Measurements from ENCODE around the gene PEDS1.
"Not testable (repeated sequence)": the region's sequence is repeated elsewhere in the genome, so short reads cannot be mapped to it uniquely, and the experiment has no call there.

The PEDS1 gene

DNA sequence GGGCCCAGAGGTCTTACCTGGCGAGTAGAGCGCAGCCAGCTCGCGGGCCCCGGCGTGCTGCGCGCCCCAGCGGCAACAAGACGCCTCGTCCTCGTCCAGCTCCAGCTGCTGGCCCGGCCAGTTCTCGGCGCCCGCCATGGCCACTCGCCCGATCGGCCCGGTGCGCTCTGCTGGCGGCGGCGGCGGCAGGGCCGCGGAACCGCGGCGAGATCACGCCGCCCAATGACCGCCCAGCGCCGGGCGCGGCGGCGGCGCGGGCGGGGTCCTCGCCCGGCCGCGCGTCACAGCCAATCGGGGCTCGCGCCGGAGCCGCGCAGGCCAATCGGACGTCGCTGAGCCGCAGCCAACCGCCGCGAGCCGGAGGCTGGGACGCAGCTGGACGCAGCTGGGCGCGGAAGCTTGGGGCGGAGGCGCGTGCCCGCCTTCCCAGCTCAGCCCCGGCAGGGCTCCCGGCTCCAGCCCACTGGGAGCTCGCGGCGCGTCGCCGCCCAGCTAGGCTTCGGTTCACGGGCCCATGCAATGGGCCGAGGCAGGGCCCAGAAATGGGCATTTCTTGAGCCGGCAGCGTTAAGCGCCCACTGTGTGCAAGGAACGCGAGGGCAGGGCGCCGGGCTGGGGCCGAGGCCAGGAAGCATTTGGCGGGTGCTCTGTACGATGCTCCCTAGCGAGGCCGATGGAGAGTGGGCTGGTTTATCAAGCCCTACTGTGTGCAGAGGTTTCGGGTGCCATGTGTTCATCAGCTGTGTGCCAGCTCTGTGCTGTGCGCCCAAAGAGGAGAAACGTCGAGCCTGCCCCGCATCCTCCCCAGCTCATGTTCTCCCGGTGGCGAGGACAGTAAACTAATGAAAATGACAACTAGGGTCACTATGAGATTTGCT, at the start of gene PEDS1:
TSS of gene PEDS1 (minus strand) at position 224 of the 878 bp plus-strand sequence. CDS start at position 138, 86 bp downstream.
- peak; percentile 80 for DNase-seq

- no peak for DNase-seq
These were observed 49.2 kb upstream of the PEDS1 start for GRCh38 chr20:50202677-50203076.

GRCh38 chr20:50201710-50202109, 48.2 kb upstream of the PEDS1 start:
- DNase-seq = not testable (repeated sequence)

- no peak for DNase-seq
These were observed 47.1 kb upstream of the PEDS1 start for GRCh38 chr20:50200482-50201104.

DNA sequence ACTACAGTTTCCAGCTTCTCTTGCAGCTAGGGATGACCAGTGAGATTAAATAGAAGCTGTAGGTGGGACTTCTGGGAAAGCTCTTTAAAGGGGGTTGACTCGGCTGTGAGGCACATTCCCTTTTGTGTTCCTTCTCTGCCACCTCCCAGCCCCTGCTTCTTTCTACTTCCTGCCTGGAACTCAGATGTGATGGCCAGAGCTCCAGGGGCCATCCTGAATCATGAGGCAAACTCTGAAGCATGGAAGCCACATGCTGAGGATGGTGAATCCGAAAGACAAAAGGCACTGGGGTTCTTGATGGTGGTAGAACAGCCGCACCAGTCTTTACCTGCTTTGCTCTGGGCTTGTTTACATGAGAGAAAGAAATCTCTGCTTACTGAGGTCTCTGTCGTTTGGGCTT, 46.2 kb upstream of the PEDS1 start:
- no peak for DNase-seq

DNA sequence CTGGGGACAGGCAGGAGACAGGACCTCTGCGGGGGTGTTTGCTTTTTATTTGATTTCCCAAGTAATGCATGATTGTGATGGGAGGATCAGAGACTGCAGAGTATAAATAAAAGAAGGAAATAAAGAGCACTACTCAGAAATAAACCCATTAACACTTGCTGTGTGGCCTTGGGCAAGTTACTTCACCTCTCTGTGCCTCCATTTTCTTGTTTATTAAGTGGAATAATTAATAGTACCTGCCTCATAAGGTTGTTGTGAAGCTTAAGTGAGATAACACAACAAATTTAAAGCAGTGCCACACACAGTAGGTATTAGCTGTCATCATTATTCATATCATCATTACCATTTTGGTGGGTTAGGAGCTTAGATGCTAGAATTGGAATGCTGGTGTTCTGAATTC, 45.2 kb upstream of the PEDS1 start:
- no peak for DNase-seq

- no peak for DNase-seq
These were observed 44.7 kb upstream of the PEDS1 start for GRCh38 chr20:50198180-50198666.

DNA sequence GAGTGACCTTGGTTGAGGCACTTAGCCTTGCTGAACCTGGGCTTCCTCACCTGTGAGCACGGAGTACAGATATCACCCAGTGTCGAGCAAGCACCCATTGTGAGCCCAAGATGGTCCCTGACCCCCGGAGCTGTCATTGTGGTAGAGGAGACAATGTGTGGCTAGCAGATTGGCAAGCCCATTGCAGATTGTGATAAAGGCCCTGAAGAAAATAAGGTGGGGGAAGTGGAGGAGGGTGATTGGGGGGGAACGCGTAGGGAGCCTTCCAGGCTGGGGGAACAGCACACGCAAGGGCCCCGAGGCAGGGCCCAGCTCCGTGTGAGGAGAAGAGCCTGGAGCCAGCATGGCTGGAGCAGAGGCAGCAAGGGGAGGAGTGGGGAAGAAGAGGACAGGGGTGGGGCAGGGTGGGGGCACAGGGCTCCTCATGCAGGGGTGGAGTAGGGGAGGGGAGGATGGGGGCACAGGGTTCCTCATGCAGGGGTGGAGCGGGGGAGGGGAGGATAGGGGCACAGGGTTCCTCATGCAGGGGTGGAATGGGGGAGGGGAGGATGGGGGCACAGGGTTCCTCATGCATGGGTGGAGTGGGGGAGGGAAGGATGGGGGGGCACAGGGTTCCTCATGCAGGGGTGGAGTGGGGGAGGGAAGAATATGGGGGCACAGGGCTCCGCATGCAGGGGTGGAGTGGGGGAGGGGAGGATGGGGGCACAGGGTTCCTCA, 44.1 kb upstream of the PEDS1 start:
- no peak for DNase-seq

DNA sequence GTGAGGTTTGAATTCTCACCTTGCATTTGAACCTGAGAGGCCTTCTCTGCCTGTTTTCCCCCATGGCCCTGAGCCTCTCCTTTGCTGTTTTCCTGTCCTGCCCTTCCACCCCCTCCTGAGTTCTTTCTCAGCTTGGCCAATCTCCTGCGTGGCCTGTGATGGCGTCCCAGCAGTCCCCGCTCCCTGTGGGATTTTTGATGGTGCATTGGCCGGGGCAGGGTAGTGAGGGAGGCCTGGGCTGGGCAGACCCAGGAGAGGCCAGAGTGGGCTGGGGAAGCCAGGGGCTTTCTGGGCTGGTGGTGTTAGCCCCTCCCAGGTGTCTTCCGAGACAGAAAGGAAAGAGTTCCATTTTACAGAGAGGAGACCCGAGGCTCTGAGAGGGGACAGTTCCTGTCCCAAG, 43.4 kb upstream of the PEDS1 start:
- no peak for DNase-seq

- DNase-seq = no peak
These were observed 42.7 kb upstream of the PEDS1 start for GRCh38 chr20:50196248-50196647.

GRCh38 chr20:50195524-50196120, 42.1 kb upstream of the PEDS1 start:
- no peak for DNase-seq

DNA sequence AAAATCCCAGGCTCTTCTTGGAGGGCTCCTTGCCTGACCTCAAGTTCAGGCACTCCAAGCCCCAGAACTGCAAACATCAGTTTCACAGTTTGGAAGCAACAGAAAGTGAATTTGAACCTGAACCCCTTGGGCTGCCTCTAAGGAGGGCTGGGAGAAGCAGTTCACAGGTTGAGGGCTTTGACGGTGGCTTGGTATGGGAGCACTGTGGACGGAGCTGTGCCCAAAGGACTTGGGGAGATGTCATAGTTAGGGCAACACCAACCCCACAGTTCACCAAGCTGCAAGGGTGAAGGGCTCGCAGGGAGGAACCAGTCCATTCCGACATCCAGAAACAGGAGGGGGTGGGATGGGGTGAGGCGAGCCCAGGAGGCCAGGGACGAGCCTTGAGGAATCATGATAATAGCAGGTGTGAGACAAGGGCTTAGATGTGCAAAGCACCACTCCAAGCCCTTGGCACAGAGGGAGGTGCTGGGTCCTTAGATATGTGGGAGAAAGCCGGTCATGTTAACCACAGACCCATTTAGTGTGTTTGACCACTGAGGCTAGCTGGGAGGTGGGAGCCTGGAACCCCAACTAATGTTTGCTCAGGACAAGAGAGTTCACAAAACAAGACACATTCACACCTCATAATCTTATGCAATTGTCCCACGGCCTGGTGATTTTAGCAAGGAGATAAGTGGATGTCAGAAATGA, 41.5 kb upstream of the PEDS1 start:
- no peak for DNase-seq

DNA sequence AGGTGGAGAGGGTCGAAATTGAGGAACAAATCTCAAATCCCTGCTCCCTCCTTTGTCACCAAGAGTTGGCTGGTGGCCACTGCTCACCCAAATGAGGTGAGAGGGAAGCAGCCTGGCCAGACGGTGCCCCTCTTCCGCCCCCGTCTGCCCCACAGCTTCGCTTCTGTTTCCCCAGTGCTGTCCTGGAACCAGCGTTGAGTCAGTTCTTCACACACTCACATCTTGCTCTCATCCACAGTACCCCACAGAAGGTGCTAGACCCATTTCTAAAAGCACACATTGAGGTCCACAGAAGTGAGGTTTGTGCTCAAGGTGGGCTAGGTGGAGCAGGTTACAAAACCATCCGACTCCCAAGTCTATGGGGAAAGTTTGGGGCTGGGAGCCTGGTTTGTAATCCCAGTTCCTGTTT, 40.9 kb upstream of the PEDS1 start:
- no peak for DNase-seq

DNA sequence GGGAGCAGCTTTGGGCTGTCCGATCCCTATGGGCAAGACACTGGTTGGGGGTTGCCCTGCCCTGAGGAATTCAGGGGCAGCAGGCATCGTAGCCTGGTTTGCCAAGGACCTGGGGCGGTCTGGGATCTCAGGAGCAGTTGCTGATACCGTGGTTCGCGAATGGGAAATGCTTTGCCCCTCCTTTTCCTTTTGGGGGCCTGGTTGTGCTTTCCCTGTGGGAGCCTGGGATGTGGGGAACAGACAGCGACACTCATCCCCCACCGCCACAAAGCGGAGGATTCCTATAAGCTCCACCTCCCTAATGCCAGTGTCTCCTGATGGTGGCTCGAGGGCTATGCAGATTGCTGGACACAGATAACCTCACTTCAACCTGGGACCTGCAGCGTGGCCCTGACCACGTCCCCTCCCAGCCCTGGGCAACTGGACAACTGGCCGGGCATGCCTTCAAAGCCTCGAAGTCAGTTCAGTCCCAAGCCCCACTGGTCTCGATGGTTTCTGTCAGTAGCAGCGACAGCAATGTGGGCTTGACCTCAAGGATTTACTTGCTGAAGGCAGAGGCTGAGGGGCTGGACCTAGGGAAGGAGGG, 40.4 kb upstream of the PEDS1 start:
- no peak for DNase-seq

GRCh38 chr20:50193199-50193835, 39.8 kb upstream of the PEDS1 start:
- no peak for DNase-seq

DNA sequence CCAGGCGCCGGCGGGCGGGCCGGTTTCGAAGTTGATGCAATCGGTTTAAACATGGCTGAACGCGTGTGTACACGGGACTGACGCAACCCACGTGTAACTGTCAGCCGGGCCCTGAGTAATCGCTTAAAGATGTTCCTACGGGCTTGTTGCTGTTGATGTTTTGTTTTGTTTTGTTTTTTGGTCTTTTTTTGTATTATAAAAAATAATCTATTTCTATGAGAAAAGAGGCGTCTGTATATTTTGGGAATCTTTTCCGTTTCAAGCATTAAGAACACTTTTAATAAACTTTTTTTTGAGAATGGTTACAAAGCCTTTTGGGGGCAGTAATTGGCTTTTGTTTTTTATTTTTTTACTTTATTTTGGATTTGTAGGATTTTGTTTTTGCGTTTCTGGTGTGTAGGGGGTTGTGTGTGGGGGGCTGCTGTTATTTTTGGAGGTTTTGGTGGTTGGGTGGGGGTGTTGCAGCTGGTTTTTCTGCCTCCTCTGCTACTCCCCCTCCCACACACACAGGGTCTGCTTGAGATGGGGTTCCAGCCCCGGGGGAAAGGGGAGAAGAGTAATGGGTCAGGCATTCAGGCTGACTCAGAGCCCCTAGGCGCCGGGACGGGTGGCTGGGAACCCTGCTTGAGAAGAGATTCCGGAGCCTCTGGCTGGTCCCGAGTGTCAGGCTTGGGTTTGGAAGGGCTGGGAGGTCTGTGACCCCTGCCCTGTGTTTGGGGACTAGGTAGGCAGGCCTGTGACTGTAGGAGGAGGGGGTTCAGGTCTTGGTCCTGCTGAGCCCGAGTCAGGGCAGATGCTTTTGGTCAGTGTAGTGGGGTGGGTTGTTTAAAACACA, 39.1 kb upstream of the PEDS1 start:
- peak; percentile 75 to 82 for DNase-seq

DNA sequence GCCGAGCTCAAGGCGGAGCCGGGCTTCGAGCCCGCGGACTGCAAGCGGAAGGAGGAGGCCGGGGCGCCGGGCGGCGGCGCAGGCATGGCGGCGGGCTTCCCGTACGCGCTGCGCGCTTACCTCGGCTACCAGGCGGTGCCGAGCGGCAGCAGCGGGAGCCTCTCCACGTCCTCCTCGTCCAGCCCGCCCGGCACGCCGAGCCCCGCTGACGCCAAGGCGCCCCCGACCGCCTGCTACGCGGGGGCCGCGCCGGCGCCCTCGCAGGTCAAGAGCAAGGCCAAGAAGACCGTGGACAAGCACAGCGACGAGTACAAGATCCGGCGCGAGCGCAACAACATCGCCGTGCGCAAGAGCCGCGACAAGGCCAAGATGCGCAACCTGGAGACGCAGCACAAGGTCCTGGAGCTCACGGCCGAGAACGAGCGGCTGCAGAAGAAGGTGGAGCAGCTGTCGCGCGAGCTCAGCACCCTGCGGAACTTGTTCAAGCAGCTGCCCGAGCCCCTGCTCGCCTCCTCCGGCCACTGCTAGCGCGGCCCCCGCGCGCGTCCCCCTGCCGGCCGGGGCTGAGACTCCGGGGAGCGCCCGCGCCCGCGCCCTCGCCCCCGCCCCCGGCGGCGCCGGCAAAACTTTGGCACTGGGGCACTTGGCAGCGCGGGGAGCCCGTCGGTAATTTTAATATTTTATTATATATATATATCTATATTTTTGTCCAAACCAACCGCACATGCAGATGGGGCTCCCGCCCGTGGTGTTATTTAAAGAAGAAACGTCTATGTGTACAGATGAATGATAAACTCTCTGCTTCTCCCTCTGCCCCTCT, 38.2 kb upstream of the PEDS1 start:
- peak; percentile 41 to 51 for DNase-seq

DNA sequence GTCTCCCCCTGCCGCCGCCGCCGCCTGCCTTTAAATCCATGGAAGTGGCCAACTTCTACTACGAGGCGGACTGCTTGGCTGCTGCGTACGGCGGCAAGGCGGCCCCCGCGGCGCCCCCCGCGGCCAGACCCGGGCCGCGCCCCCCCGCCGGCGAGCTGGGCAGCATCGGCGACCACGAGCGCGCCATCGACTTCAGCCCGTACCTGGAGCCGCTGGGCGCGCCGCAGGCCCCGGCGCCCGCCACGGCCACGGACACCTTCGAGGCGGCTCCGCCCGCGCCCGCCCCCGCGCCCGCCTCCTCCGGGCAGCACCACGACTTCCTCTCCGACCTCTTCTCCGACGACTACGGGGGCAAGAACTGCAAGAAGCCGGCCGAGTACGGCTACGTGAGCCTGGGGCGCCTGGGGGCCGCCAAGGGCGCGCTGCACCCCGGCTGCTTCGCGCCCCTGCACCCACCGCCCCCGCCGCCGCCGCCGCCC, 37.6 kb upstream of the PEDS1 start:
- peak; percentile 55 to 58 for DNase-seq

- peak; percentile 84 to 87 for DNase-seq
These were observed 36.9 kb upstream of the PEDS1 start, which contains the start of gene CEBPB for GRCh38 chr20:50190251-50191064. Gene CEBPB, plus strand, starts transcription at chr20:50190830. Its CDS starts 204 bp downstream, at chr20:50191034.

All from CD4-positive, alpha-beta T cell treated with Interleukin-4 for 1 hour (primary cell).